ENCODE measurements around the gene SIPA1L2.

Gene SIPA1L2

DNA sequence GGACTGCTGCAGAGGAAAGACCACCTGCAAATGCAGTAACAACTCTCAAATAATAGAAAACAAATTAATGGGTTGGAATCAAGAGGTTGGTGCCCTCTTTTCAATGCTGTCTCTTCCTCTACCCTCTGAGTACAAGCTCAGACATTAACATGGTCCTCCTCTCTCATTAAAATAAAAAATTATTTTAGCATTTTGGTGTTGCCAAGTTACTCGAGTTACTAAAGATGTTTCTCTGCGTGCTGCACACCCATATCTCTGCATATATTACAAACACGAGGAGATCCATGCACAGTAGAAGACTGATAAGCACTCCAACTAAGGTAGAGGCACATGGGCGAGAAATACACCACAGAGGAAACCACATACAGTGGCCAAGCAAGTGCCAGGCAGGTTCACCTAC lies 21.5 kb downstream of the SIPA1L2 start:
- Histone ChIP-seq H3K23ac (ENCODE audit: low read length in 2 of 2) (no peak overlapping the region), H3K27ac (ENCODE audit: low read length, poor library complexity, severe bottlenecking) (no peak overlapping the region), H2BK120ac (ENCODE audit: low read depth, low read length) (no peak overlapping the region), H3K27me3 (ENCODE audit: control insufficient read depth in 1 of 2, insufficient read depth in 1 of 2, low read length in 2 of 2) (no peaks in the 10 kb centered on the region), H3K9ac (ENCODE audit: low read length) (no peak overlapping the region), H3K18ac (ENCODE audit: low read depth in 1 of 2, low read length in 2 of 2) (no peak overlapping the region), H4K8ac (ENCODE audit: low read length) (no peak overlapping the region), H2BK15ac (ENCODE audit: low read depth, poor library complexity, severe bottlenecking) (no peak overlapping the region), H2BK12ac (ENCODE audit: low read length in 2 of 2) (no peak overlapping the region), H3K4me1 (ENCODE audit: control insufficient read depth, insufficient read depth, low read depth, low read length) (peaks cover 2% of the 10 kb centered on the region), H3K36me3 (ENCODE audit: control insufficient read depth in 1 of 2, insufficient read depth in 2 of 2, low read depth in 1 of 2, low read length in 2 of 2) (peaks cover 0 to 20% of the 10 kb centered on the region in 2 experiments), H3K4me2 (ENCODE audit: low read length, poor library complexity, severe bottlenecking) (no peak overlapping the region), H3K79me1 (replicated peaks; ENCODE audit: low read length, poor library complexity, severe bottlenecking) (peaks cover 26% of the 10 kb centered on the region), H3K9me3 (ENCODE audit: control insufficient read depth, low read length) (no peaks in the 10 kb centered on the region), H3K4ac (ENCODE audit: low read depth in 1 of 2, low read length in 2 of 2) (no peak overlapping the region), H2BK5ac (ENCODE audit: low read depth, low read length, poor library complexity, severe bottlenecking) (no peak overlapping the region), H3K4me3 (ENCODE audit: insufficient read depth in 1 of 2, low read depth in 1 of 2, low read length in 2 of 2) (no peak overlapping the region), H2AK5ac (ENCODE audit: low read length, severe bottlenecking) (no peak overlapping the region), H2AFZ (ENCODE audit: low read depth, low read length) (no peak overlapping the region), H3K14ac (ENCODE audit: low read length in 2 of 2) (no peak overlapping the region), H4K91ac (ENCODE audit: low read length) (no peak overlapping the region)
- WGBS = 98% methylated on average over 4 of the region's 4 CpGs
- no peak for DNase-seq

DNA sequence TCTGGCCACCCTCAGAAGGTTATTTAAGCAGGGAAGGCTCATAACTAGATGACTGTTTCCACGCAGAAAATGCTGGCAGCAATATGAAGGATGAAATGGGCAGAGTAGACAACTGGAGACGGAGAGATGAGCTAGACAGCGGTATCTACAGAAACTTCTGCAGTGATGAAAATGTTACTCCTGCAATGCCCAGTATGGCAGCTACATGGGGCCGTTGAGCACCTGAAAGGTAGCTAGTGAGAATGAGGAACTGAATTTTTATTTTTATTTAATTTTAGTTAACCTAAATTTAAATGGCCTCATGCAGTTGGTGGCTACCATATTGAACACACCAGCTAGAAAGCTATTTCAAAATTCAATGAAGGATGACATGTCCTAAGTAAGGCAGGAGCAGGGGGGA lies 27.3 kb downstream of the SIPA1L2 start:
- Histone ChIP-seq H2BK120ac (ENCODE audit: low read depth, low read length) (no peak overlapping the region), H3K9ac (ENCODE audit: low read length) (no peak overlapping the region), H3K4me2 (ENCODE audit: low read length, poor library complexity, severe bottlenecking) (no peak overlapping the region), H2AFZ (ENCODE audit: low read depth, low read length) (no peak overlapping the region), H3K27ac (ENCODE audit: low read length, poor library complexity, severe bottlenecking) (no peak overlapping the region), H2BK12ac (ENCODE audit: low read length in 2 of 2) (no peak overlapping the region), H3K4ac (ENCODE audit: low read depth in 1 of 2, low read length in 2 of 2) (no peak overlapping the region), H2BK5ac (ENCODE audit: low read depth, low read length, poor library complexity, severe bottlenecking) (no peak overlapping the region), H3K4me1 (ENCODE audit: control insufficient read depth, insufficient read depth, low read depth, low read length) (peaks cover 12% of the 10 kb centered on the region), H3K27me3 (ENCODE audit: control insufficient read depth in 1 of 2, insufficient read depth in 1 of 2, low read length in 2 of 2) (no peaks in the 10 kb centered on the region), H2AK5ac (ENCODE audit: low read length, severe bottlenecking) (no peak overlapping the region), H3K14ac (ENCODE audit: low read length in 2 of 2) (no peak overlapping the region), H3K9me3 (ENCODE audit: control insufficient read depth, low read length) (no peaks in the 10 kb centered on the region), H3K79me1 (replicated peaks; ENCODE audit: low read length, poor library complexity, severe bottlenecking) (peaks cover 31% of the 10 kb centered on the region), H4K91ac (ENCODE audit: low read length) (no peak overlapping the region), H3K4me3 (ENCODE audit: insufficient read depth in 1 of 2, low read depth in 1 of 2, low read length in 2 of 2) (no peak overlapping the region), H2BK15ac (ENCODE audit: low read depth, poor library complexity, severe bottlenecking) (no peak overlapping the region), H3K36me3 (ENCODE audit: control insufficient read depth in 1 of 2, insufficient read depth in 2 of 2, low read depth in 1 of 2, low read length in 2 of 2) (peaks cover 0 to 18% of the 10 kb centered on the region in 2 experiments), H3K23ac (ENCODE audit: low read length in 2 of 2) (no peak overlapping the region), H3K18ac (ENCODE audit: low read depth in 1 of 2, low read length in 2 of 2) (no peak overlapping the region), H4K8ac (ENCODE audit: low read length) (no peak overlapping the region)
- DNase-seq = no peak
- WGBS = 98% methylated on average over 3 of the region's 4 CpGs

DNA sequence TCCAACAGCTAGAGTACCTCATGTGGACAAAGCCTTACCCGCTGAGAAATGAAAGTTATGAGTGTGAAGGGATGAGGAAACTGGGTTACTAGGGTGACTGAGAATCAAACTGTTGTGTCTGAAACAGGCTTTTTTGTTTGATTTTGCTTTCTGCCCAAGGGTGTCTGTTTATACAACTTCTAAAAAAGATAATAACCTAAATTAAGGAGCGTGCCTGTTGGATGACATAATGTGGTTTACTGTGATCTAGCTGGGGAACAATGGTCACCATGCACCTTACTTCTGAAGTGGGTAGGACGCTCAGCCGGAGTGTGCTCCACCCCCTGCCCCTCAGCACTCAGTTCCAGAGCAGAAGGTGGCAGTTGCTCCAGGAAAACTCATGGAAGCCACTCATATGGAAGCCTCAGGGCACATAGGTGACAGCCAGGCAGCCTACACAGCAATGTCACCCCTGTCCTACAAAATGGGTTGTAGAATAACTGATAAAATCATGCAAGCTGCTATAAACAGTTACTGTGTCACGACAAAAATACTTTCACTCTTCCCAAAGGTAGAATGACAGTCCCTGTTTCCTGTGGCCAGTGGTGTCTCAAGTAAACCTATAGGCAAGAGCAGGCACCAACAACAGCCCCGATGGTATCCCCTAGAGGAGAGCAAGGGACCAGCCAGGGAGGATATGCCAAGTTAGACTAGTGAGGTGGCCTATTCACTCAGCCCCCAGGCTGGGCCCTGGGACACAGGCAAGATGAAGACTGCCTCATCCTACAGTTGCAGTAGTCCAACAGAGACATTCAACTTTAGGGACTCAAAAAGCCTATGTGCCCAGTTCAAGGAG lies 29.3 kb downstream of the SIPA1L2 start:
- Histone ChIP-seq H3K9me3 (ENCODE audit: control insufficient read depth, low read length) (no peaks in the 10 kb centered on the region), H2AFZ (ENCODE audit: low read depth, low read length) (no peak overlapping the region), H2AK5ac (ENCODE audit: low read length, severe bottlenecking) (no peak overlapping the region), H2BK5ac (ENCODE audit: low read depth, low read length, poor library complexity, severe bottlenecking) (no peak overlapping the region), H3K18ac (ENCODE audit: low read depth in 1 of 2, low read length in 2 of 2) (peak overlapping the region in 1 of 2 experiments; percentile 18), H4K8ac (ENCODE audit: low read length) (no peak overlapping the region), H2BK15ac (ENCODE audit: low read depth, poor library complexity, severe bottlenecking) (no peak overlapping the region), H3K27me3 (ENCODE audit: control insufficient read depth in 1 of 2, insufficient read depth in 1 of 2, low read length in 2 of 2) (no peaks in the 10 kb centered on the region), H3K4me3 (ENCODE audit: insufficient read depth in 1 of 2, low read depth in 1 of 2, low read length in 2 of 2) (no peak overlapping the region), H3K9ac (ENCODE audit: low read length) (no peak overlapping the region), H2BK120ac (ENCODE audit: low read depth, low read length) (no peak overlapping the region), H3K14ac (ENCODE audit: low read length in 2 of 2) (no peak overlapping the region), H4K91ac (ENCODE audit: low read length) (no peak overlapping the region), H3K4me2 (ENCODE audit: low read length, poor library complexity, severe bottlenecking) (no peak overlapping the region), H3K27ac (ENCODE audit: low read length, poor library complexity, severe bottlenecking) (no peak overlapping the region), H3K4me1 (ENCODE audit: control insufficient read depth, insufficient read depth, low read depth, low read length) (peaks cover 14% of the 10 kb centered on the region), H3K36me3 (ENCODE audit: control insufficient read depth in 1 of 2, insufficient read depth in 2 of 2, low read depth in 1 of 2, low read length in 2 of 2) (peaks cover 0 to 18% of the 10 kb centered on the region in 2 experiments), H3K23ac (ENCODE audit: low read length in 2 of 2) (no peak overlapping the region), H3K79me1 (replicated peaks; ENCODE audit: low read length, poor library complexity, severe bottlenecking) (peaks cover 40% of the 10 kb centered on the region), H3K4ac (ENCODE audit: low read depth in 1 of 2, low read length in 2 of 2) (peak overlapping the region in 1 of 2 experiments; percentile 11), H2BK12ac (ENCODE audit: low read length in 2 of 2) (peak overlapping the region in 1 of 2 experiments; percentile 29)
- DNase-seq = peak; percentile 26
- 70% methylated on average over 6 of the region's 6 CpGs for WGBS

DNA sequence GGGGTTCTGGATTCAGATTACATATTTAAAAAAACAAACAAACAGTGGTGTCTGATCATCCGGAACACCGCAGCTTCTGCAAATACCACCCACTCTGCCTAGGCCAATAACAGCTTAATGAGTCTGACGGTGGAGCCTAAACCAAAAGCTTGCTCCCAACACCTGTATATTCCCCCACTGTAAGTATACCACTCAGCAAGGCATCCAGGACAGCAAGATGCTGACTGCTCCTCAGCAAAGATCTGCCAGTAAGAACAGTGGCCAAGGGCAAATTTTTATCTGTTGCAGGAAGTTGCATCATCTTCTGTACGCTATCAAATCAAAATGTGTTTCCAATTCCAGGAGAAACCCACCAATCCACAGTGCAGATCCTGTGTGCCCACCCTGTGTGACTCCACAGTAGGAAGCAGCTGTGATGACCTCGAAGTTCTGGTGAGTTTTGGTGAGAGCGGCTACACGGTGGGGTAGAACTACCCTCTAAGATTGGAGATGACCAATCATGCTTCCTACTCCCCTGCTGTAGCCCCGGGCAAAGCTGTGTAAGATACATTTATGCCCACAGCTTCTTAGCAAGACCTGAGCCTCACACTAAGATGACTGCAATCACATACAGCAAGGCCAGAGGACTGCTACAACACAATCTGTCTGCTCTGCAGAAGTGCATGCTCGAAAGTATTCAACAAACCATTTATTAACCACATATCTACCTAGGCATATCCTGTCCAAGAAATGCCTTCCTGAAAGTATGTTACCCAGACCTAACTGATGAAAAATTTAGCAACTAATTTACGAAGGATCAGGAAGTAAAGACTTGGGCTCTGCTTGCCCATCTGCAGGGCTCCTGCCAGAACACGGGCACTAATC lies 30.5 kb downstream of the SIPA1L2 start:
- peaks cover 21% of the 10 kb centered on the region for H3K4me1 ChIP-seq (ENCODE audit: control insufficient read depth, insufficient read depth, low read depth, low read length)
- no peak overlapping the region for H3K23ac ChIP-seq (ENCODE audit: low read length in 2 of 2)
- peak overlapping the region; percentile 4 for H3K27ac ChIP-seq (ENCODE audit: low read length, poor library complexity, severe bottlenecking)
- H4K91ac ChIP-seq (ENCODE audit: low read length) = peak overlapping the region; percentile 5
- H2AK5ac ChIP-seq (ENCODE audit: low read length, severe bottlenecking) = no peak overlapping the region
- H2BK15ac ChIP-seq (ENCODE audit: low read depth, poor library complexity, severe bottlenecking) = no peak overlapping the region
- peak overlapping the region; percentile 40 to 63 for H3K18ac ChIP-seq (ENCODE audit: low read depth in 1 of 2, low read length in 2 of 2)
- H3K4me2 ChIP-seq (ENCODE audit: low read length, poor library complexity, severe bottlenecking) = no peak overlapping the region
- WGBS = 90% methylated on average over 11 of the region's 11 CpGs
- peaks cover 0 to 19% of the 10 kb centered on the region in 2 experiments for H3K36me3 ChIP-seq (ENCODE audit: control insufficient read depth in 1 of 2, insufficient read depth in 2 of 2, low read depth in 1 of 2, low read length in 2 of 2)
- no peak overlapping the region for H2BK5ac ChIP-seq (ENCODE audit: low read depth, low read length, poor library complexity, severe bottlenecking)
- peaks cover 44% of the 10 kb centered on the region for H3K79me1 ChIP-seq (replicated peaks; ENCODE audit: low read length, poor library complexity, severe bottlenecking)
- H2BK12ac ChIP-seq (ENCODE audit: low read length in 2 of 2) = peak overlapping the region in 1 of 2 experiments; percentile 1
- no peak overlapping the region for H2AFZ ChIP-seq (ENCODE audit: low read depth, low read length)
- no peak overlapping the region for H3K4me3 ChIP-seq (ENCODE audit: insufficient read depth in 1 of 2, low read depth in 1 of 2, low read length in 2 of 2)
- H3K9me3 ChIP-seq (ENCODE audit: control insufficient read depth, low read length) = no peaks in the 10 kb centered on the region
- peak; percentile 35 for DNase-seq
- no peaks in the 10 kb centered on the region for H3K27me3 ChIP-seq (ENCODE audit: control insufficient read depth in 1 of 2, insufficient read depth in 1 of 2, low read length in 2 of 2)
- H2BK120ac ChIP-seq (ENCODE audit: low read depth, low read length) = no peak overlapping the region
- H3K4ac ChIP-seq (ENCODE audit: low read depth in 1 of 2, low read length in 2 of 2) = no peak overlapping the region
- H4K8ac ChIP-seq (ENCODE audit: low read length) = peak overlapping the region; percentile 52
- no peak overlapping the region for H3K9ac ChIP-seq (ENCODE audit: low read length)
- no peak overlapping the region for H3K14ac ChIP-seq (ENCODE audit: low read length in 2 of 2)

Data from mesenchymal stem cell (in vitro differentiated cells and primary cell).